ENCODE data around the gene CCDC97.

The CCDC97 gene

DNA sequence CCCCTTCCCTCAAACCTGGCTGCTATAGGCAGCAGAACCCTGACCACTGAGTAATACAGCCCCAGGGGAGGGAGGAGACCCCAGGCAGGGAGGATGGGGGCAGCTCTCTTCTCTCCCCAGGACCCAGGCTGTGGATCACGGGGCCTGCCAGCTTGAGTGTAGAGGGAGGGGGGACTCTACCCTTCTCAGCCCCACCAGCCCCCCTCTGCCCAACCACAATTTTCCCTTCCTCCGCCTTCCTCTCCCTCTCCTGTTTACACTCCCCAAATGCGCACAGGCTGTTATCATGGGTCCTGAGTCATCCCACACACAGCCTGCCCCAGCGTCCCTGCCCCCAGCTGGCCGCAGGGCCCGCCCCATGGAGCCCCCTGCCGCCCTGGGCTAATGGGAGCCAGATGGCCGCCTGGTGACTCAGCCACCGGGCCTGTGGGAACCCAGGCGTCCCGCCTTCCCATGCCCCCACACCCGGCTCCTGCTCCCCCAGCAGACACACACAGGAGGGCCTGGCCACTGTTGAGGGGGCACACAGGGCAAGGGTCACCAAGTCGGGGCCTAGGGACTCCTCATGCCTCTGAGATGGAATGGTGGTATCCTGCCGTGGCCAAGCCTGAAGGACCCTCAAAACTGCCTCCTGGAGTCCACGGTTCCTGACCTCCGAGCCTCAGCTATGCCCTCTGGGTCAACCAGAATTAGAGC, 13.6 kb downstream of the CCDC97 start:
- no peak for DNase-seq
- Histone ChIP-seq H3K4me3 (ENCODE audit: low read length) (no peak overlapping the region), H3K27ac (ENCODE audit: low read length) (no peak overlapping the region)

DNA sequence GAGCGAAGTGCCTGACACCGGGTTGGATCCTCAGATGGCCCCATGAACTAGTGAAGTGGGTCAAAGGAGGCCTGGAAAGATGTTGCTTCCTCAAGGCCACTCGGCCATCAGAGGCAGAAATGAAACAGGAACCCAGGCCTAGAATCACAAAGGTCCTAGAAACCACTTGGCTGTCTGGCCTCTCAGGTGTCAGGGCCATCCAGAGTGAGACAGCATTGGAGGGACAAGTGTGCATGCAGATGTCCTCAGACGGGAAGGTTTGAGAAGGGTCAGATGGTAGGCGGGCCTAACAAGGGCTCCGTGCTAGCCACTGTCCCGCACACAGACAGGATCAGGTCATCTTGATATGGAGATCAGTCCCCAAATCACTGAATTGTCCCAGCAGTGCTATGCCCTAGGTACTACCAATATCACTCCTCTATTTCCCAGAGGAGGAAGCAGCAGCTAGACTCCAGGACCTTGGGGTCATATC, 14.3 kb downstream of the CCDC97 start:
- TF ChIP-seq EZH2phosphoT487 (IDR thresholded peaks at IDR 0.05; ENCODE audit: low read length) = no peak
- TF ChIP-seq, protein P1, sequence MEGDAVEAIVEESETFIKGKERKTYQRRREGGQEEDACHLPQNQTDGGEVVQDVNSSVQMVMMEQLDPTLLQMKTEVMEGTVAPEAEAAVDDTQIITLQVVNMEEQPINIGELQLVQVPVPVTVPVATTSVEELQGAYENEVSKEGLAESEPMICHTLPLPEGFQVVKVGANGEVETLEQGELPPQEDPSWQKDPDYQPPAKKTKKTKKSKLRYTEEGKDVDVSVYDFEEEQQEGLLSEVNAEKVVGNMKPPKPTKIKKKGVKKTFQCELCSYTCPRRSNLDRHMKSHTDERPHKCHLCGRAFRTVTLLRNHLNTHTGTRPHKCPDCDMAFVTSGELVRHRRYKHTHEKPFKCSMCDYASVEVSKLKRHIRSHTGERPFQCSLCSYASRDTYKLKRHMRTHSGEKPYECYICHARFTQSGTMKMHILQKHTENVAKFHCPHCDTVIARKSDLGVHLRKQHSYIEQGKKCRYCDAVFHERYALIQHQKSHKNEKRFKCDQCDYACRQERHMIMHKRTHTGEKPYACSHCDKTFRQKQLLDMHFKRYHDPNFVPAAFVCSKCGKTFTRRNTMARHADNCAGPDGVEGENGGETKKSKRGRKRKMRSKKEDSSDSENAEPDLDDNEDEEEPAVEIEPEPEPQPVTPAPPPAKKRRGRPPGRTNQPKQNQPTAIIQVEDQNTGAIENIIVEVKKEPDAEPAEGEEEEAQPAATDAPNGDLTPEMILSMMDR (IDR thresholded peaks at IDR 0.05; ENCODE audit: low read length) = no peak
- no peak for TF ChIP-seq EZH2 (optimal IDR thresholded peaks at IDR 0.05; ENCODE audit: low read depth, low read length)
- no peak for DNase-seq
- Histone ChIP-seq H3K27ac (ENCODE audit: low read length) (no peak overlapping the region), H3K9me2 (replicated peaks; ENCODE audit: insufficient read depth, low read length) (no peaks in the 10 kb centered on the region), H3K36me3 (replicated peaks; ENCODE audit: insufficient read depth, low read length) (no peaks in the 10 kb centered on the region), H3K9ac (ENCODE audit: low read length) (no peak overlapping the region), H2AFZ (ENCODE audit: low read length) (no peak overlapping the region), H3K4me1 (ENCODE audit: low read length) (peaks cover 18% of the 10 kb centered on the region), H3K4me2 (ENCODE audit: low read depth, low read length) (no peak overlapping the region), H3K27me3 (replicated peaks; ENCODE audit: insufficient read depth, low read length) (no peaks in the 10 kb centered on the region), H3K79me2 (ENCODE audit: low read length) (peaks cover 3% of the 10 kb centered on the region; the same call in 1 of the 2 replicates), H3F3A (ENCODE audit: insufficient read depth, low read length) (peaks cover 28% of the 10 kb centered on the region), H3K9me3 (replicated peaks; ENCODE audit: insufficient read depth, low read length) (no peaks in the 10 kb centered on the region), H3K4me3 (ENCODE audit: low read length) (no peak overlapping the region), H4K20me1 (ENCODE audit: insufficient read depth, low read length) (no peaks in the 10 kb centered on the region)

More for the DNA sequence above, 13.6 kb downstream of the CCDC97 start:
- Histone ChIP-seq H3K9ac (ENCODE audit: low read length) (no peak overlapping the region), H3K79me2 (ENCODE audit: low read length) (peaks cover 3% of the 10 kb centered on the region; the same call in 1 of the 2 replicates), H3K4me2 (ENCODE audit: low read depth, low read length) (no peak overlapping the region), H3F3A (ENCODE audit: insufficient read depth, low read length) (peaks cover 24% of the 10 kb centered on the region), H3K4me1 (ENCODE audit: low read length) (peaks cover 11% of the 10 kb centered on the region), H3K27me3 (replicated peaks; ENCODE audit: insufficient read depth, low read length) (no peaks in the 10 kb centered on the region), H3K36me3 (replicated peaks; ENCODE audit: insufficient read depth, low read length) (no peaks in the 10 kb centered on the region), H3K9me2 (replicated peaks; ENCODE audit: insufficient read depth, low read length) (no peaks in the 10 kb centered on the region), H4K20me1 (ENCODE audit: insufficient read depth, low read length) (no peaks in the 10 kb centered on the region), H2AFZ (ENCODE audit: low read length) (no peak overlapping the region), H3K9me3 (replicated peaks; ENCODE audit: insufficient read depth, low read length) (no peaks in the 10 kb centered on the region)
- no peak for TF ChIP-seq EZH2phosphoT487 (IDR thresholded peaks at IDR 0.05; ENCODE audit: low read length)
- TF ChIP-seq, protein P1 (IDR thresholded peaks at IDR 0.05; ENCODE audit: low read length) = no peak
- TF ChIP-seq EZH2 (optimal IDR thresholded peaks at IDR 0.05; ENCODE audit: low read depth, low read length) = no peak

DNA sequence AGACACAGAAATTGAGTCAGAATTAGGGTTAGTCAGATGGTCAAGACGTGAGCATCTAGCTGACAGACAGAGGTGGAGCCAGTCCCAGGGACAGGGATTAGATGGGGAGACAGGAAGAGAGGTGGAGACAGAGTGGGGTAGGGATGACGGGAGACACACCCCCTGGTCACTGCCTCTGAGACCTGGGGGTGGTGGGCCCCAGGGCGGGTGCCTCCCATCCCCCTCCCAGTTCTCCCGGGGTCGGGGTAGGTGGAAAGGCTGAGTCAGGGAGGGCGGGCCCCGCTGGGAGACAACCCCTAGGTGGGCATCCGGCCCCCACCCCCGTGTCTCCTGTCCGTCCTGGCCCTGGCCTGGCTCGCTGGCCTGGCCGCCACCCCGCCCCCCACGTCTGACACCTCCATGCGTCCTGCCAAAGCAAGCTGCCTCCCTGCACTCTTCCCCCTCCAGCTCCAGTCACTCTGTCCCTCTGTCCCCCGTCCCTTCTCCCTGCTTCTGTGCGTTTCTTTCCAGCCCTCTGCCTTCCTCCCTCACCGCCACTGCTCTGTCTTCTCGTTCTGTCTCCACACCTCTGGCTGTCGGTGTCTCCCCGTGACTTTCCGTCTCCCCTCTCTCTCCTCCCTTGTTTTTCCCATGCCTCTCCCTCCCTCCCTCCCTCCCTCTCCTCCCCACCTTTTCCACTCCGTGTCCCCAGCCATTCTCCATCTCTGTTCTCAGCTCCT, 15.1 kb downstream of the CCDC97 start:
- Histone ChIP-seq H4K20me1 (ENCODE audit: insufficient read depth, low read length) (no peaks in the 10 kb centered on the region), H3F3A (ENCODE audit: insufficient read depth, low read length) (peaks cover 28% of the 10 kb centered on the region), H3K27ac (ENCODE audit: low read length) (no peak overlapping the region), H2AFZ (ENCODE audit: low read length) (no peak overlapping the region), H3K36me3 (replicated peaks; ENCODE audit: insufficient read depth, low read length) (no peaks in the 10 kb centered on the region), H3K4me2 (ENCODE audit: low read depth, low read length) (no peak overlapping the region), H3K27me3 (replicated peaks; ENCODE audit: insufficient read depth, low read length) (no peaks in the 10 kb centered on the region), H3K4me1 (ENCODE audit: low read length) (peaks cover 18% of the 10 kb centered on the region), H3K79me2 (ENCODE audit: low read length) (peaks cover 3% of the 10 kb centered on the region; the same call in 1 of the 2 replicates), H3K9ac (ENCODE audit: low read length) (no peak overlapping the region), H3K9me3 (replicated peaks; ENCODE audit: insufficient read depth, low read length) (no peaks in the 10 kb centered on the region), H3K9me2 (replicated peaks; ENCODE audit: insufficient read depth, low read length) (no peaks in the 10 kb centered on the region), H3K4me3 (ENCODE audit: low read length) (no peak overlapping the region)
- TF ChIP-seq, protein P1 (IDR thresholded peaks at IDR 0.05; ENCODE audit: low read length) = no peak
- TF ChIP-seq EZH2 (optimal IDR thresholded peaks at IDR 0.05; ENCODE audit: low read depth, low read length) (no peak), EZH2phosphoT487 (IDR thresholded peaks at IDR 0.05; ENCODE audit: low read length) (no peak)
- no peak for DNase-seq
